GM18873 (cell line): ENCODE data around the gene MB.

ENCODE experiments used
- ATAC-seq: cut with Tn5 transposase; IDR thresholded peaks from one replicate; pipeline ENCODE4 v1.9.1; 2021; ENCODE audit warnings: mild to moderate bottlenecking, moderate library complexity, moderate number of reproducible peaks; ENCODE audit not compliant: unreplicated experiment, low FRiP score

Gene MB

DNA sequence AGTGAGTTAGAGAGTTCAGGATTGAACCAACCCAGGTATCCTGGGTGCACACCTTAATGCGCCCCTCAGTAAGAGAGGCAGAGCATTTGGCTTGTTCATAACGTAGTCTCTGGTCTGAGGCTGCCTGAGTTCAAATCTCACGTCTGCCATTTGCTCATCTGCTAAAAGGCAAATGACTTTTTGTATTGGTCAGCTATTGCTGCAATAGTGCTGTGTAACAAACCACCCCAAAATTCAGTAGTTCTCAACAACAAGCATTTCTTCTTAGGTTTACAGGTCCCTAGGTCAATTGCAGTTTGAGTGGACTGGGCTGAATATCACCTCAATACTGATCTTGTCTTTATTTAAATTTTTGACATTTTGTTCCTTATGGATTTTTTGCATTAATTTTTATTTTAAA lies 58.4 kb downstream of the MB start:
- no peak for ATAC-seq

DNA sequence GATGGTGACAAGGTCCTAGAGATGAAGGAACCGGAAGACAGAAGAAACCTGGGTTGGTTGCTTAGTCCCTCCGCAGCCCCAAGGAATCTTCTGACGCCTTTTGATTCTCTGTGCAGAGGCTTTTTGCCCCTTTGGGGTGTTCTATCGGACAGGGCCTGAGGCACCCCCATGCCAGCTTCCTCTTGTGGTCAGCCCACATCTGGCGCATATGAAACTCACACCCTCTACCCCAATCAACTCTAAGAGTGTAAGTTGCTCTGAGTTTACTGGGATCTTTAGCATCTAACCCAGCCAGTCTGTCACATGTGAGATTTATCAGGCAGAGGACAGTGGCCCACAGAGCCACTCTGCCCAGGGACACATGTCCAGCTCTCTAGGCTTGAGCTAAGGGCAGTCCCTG lies 59.1 kb downstream of the MB start:
- ATAC-seq: no peak
